ENCODE measurements around the gene PTPRG.

The PTPRG gene

DNA sequence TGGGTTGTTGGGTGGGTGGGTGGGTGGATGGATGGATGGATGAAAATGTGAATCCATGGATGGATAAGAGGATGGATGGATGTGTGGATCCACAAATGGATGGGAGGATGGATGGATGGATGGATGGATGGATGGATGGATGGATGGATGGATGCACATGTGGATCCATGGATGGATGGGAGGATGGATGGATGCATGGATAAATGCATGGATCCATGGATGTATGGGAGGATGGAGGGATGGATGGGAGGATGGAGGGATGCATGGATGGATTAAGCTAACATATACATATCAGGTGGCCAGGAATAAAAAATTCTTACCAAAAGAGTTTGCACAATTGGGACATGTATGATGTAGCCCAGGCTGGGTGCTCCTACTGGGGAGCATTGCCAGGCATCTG lies 616.7 kb downstream of the PTPRG start:
- TF ChIP-seq, protein P1, sequence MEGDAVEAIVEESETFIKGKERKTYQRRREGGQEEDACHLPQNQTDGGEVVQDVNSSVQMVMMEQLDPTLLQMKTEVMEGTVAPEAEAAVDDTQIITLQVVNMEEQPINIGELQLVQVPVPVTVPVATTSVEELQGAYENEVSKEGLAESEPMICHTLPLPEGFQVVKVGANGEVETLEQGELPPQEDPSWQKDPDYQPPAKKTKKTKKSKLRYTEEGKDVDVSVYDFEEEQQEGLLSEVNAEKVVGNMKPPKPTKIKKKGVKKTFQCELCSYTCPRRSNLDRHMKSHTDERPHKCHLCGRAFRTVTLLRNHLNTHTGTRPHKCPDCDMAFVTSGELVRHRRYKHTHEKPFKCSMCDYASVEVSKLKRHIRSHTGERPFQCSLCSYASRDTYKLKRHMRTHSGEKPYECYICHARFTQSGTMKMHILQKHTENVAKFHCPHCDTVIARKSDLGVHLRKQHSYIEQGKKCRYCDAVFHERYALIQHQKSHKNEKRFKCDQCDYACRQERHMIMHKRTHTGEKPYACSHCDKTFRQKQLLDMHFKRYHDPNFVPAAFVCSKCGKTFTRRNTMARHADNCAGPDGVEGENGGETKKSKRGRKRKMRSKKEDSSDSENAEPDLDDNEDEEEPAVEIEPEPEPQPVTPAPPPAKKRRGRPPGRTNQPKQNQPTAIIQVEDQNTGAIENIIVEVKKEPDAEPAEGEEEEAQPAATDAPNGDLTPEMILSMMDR (IDR thresholded peaks at IDR 0.05; ENCODE audit: low read depth, low read length): no peak
- no peak for DNase-seq (ENCODE audit: extremely low read depth, low read depth)

DNA sequence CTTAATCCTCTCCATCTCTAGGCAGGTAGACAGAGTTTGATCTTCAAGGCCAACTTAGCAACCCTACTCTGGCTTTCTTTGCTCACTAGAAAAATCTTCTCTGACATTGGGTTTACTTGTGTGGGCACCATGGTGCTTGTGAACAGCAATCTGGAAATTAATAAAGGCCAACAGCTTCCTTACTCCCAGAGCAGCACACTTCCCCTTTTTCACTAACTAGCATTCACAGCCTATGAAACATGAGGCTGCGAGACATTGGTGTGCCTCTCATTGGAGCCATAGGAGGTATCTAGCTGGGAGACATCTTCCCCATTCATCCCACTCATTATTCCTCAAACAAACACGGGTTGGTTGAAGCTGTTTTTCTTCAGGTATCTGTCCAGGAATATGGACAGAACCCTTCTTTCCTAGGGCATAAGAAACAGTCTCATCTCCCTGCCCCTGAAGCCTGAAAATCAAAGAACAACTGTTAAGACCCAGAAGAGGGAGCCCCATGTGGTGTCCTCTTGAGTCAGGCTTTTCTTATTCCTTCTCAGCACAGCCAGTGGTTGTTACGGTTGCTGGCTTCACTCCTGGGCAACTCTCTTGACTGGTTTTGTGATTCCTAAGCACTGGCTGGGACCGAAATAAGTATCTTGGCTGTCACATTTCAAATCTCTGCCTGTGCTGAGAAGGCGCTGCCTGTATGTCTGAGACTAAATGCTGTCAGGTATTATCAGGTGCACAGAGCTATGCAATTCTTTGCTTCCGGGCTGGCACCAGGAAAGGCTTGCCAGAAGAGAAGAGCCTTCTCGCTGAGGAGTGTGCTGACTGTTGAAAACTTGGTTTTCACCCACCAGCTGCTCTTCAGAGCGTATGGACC lies 617.6 kb downstream of the PTPRG start:
- TF ChIP-seq, protein P1 (IDR thresholded peaks at IDR 0.05; ENCODE audit: low read depth, low read length): no peak
- DNase-seq (ENCODE audit: extremely low read depth, low read depth): no peak

DNA sequence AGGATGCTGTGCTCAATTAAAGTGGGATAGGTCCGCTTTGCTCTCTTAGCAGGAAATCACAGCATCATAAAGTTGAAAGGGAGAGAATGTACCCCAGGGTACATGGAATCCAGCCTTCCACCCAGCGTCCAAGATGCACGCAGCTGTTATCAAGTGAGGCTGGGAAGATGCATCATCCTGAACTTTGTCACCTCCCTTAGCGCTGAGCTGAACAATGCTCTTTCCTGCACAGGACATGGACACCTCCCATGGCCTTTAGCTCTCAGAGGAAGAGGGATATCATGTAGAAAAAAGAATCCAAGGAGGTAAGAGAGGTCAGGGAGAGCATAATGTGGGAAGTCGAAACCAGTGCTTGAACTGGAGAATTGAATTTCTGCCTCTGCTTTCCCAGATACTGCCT lies 619.1 kb downstream of the PTPRG start:
- TF ChIP-seq, protein P1 (IDR thresholded peaks at IDR 0.05; ENCODE audit: low read depth, low read length): no peak
- no peak for DNase-seq (ENCODE audit: extremely low read depth, low read depth)

DNA sequence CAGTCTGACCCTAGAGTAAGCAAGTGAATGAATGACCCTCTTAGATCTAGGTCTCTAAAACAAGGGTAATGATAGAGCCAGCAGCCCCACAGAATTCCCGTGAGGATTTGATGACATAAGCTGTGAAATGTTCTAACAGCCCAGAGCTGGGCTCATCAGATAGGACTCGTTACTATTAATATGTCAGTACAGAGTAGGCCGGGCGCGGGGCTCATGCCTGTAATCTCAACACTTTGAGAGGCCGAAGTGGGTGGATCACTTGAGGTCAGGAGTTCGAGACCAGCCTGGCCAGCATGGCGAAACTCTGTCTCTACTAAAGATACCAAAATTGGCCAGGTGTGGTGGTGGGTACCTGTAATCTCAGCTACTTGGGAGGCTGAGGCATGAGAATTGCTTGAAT lies 621.7 kb downstream of the PTPRG start:
- TF ChIP-seq, protein P1 (IDR thresholded peaks at IDR 0.05; ENCODE audit: low read depth, low read length): no peak
- DNase-seq (ENCODE audit: extremely low read depth, low read depth): no peak

DNA sequence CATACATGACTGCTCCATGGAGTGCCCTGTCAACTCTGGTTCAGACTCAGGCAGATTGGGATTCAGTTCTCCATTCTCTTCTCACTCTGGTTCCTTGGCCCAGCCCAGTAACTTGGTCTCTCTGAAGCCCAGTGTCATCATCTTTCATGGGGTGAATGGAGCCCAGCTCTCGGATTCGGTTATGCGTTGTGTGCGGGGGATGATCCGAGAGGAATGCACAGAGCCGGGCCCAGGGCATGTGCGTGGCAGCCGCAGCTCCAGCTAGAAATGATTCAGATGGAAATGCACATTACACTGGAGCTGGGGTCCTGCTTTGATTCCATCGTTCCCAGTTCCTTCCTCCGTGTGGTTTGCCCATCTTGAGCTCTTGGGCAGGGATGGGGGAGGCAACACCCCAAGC lies 622.6 kb downstream of the PTPRG start:
- TF ChIP-seq, protein P1 (IDR thresholded peaks at IDR 0.05; ENCODE audit: low read depth, low read length): no peak
- no peak for DNase-seq (ENCODE audit: extremely low read depth, low read depth)

DNA sequence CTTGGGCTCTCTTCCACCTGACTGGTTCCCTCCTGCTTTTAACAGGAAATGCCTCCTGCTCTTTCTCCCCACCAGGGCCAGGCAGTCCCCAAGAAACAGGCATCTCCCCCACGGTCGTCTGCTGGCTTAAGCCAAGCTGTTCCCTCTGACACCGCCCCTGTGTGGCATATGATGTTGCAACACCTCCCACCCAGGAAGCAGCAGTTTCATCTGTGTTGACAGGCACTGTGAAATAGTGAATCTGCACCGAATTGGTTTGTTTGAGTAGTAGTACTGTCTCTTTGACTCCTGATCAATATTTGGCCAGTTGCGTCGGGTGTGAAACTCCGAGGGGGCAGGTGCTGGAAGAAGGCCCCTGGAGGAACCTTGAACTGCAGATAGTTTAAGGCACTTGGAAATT lies 623.2 kb downstream of the PTPRG start:
- TF ChIP-seq, protein P1 (IDR thresholded peaks at IDR 0.05; ENCODE audit: low read depth, low read length): no peak
- no peak for DNase-seq (ENCODE audit: extremely low read depth, low read depth)

DNA sequence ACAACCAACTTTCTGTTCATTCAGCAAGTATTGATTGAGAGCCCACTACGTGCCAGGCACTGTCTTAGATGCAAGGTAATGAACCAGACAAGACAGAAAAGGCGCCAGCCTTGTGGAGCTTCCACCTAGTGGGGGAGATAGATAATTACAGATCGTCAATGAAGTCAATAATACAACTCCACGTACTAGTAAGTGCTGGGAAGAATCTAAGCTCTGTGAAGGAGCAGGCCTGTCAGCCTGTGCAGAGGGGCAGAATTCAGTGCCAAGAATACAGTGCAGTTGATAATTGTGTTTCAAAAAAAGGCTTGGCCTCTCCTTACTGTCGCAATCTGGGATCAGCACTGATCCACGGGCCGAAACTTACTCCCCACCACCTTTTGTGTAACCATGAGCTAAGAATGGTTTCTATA lies 625.7 kb downstream of the PTPRG start:
- DNase-seq (ENCODE audit: extremely low read depth, low read depth): no peak
- TF ChIP-seq, protein P1 (IDR thresholded peaks at IDR 0.05; ENCODE audit: low read depth, low read length): peak; percentile 33
